Middle frontal gyrus (tissue), 1 donor: ENCODE measurements around the gene ZFYVE21.
"Not testable (repeated sequence)": the region's sequence is repeated elsewhere in the genome, so short reads cannot be mapped to it uniquely, and the experiment has no call there.

Experiments used
- DNase-seq: peaks from one replicate; pipeline ENCODE4 v3.0.0-alpha.2; 2015; ENCODE audit warnings: low spot score; ENCODE audit errors: extremely low spot score

The ZFYVE21 gene

GRCh38 chr14:103715052-103716000 lies at the start of gene ZFYVE21, which contains the start of gene XRCC3:
Gene ZFYVE21 (plus strand): TSS chr14:103715810. CDS start chr14:103715842, 32 bp downstream.
Gene XRCC3 (minus strand): TSS chr14:103715451. CDS start chr14:103711087, 4,364 bp downstream.
- DNase-seq, result peak; percentile 97

- DNase-seq, result no peak
Observed at GRCh38 chr14:103667671-103668070, 47.9 kb upstream of the ZFYVE21 start.

- no peak for DNase-seq
Observed at GRCh38 chr14:103668117-103668516, 47.5 kb upstream of the ZFYVE21 start.

DNA sequence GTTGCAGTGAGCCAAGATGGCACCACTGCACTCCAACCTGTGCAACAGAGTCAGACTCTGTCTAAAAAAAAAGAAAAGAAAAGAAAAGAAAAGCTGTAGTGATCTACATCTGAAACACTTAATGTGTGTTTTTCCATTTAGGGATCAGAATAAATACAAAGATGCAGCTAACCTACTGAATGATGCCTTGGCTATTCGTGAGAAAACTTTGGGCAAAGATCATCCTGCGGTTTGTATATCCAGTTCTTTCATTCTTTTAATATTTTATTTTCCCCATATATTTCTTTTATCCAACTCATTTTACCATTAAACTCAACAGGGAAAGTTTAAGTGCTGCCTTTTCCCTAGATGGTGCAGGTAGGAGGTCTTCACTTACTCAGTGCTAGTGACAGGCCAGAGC lies 46.2 kb upstream of the ZFYVE21 start:
- DNase-seq, result no peak

- DNase-seq, result no peak
Observed at GRCh38 chr14:103671911-103672310, 43.7 kb upstream of the ZFYVE21 start.

DNA sequence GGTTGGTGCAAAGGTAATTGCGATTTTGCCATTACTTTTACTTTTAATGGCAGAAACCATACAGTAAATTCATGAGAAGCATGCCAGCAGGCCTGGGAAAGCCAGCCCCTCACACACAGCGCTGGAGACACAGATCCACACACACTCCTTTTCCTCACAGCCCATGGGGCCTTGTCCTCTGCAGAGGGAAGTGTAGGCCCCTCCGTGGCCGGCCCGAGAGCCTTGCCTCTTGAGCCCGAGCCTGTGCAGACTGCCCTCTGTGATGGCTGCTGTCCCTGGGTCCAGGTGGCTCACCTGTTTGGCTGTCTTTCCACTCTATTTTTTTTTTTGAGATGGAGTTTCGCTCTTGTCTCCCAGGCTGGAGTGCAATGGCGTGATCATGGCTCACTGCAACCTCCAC lies 39.7 kb upstream of the ZFYVE21 start:
- DNase-seq, result no peak

DNA sequence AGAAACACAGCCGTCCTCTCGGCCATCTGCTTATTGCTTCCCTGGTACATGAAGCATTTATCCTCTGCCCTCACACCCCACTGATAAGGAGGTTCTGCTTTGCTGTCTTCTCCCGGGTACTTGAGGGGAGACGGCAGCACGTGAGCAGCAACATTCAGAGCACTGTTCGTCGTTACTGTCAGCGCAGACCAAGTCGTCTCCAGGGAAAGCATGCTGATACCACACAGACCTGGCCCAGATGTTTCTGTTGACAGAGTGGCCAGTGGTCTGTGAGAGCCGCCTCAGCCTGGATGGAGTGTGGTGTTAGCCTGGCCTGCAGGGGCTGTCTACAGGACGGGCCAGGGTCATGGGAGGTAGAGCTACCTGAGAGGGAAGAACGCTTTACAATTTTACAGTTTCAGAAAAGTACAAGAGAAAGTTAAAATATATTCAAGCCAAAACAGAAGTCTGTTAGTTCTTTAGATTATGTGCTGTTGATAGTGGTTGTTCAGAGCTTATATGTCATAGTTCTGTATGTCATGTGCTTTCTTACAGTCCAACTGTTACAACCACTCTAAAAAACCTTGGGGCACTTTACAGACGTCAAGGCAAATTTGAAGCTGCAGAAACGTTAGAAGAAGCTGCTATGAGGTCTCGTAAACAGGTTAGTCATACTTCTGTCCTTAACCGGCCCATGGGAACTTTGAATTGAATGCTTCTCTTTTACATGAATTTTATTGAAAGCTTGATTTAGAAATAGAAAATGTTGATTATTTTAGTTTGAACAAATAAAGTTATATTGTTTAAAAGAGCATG lies 38.5 kb upstream of the ZFYVE21 start:
- DNase-seq, result no peak

GRCh38 chr14:103679351-103679750 lies 36.3 kb upstream of the ZFYVE21 start:
- no peak for DNase-seq

DNA sequence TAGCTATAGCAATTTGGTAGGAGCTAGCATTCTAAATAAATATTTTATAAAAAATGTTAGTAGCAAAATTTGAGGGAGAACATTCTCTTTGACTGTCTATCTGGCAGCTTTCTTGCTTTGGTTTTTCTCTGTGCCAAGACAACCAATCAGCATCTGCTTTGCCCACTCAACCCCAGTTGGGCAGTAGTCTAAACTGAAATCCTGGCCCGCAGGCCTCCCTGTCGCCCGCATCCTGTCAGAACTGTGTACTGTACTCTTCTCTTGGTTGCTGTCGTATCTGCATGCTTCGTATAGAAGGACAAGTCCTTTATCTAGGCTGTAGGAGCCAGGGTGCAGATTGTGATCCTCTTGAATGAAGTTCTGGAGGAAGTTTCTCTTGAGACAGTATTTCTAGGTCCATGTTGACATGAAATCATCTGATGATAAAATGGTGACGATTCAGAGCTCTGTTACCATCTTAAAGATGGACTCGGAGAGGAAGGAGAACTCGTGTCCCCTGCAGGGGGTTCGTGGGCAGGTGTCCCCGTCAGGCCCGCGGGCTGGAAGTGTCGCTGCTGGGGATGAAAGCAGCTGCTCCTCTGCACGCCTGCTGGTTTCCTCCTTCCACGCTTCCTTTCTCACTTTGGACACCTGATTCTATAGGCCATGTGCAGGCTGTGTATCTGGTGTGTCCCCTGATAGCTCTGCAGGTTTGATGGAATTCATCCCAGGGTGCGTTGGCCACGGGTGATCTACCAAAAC lies 34.9 kb upstream of the ZFYVE21 start:
- no peak for DNase-seq

- no peak for DNase-seq
Observed at GRCh38 chr14:103683139-103683538, 32.5 kb upstream of the ZFYVE21 start.

GRCh38 chr14:103684471-103684870 lies 31.1 kb upstream of the ZFYVE21 start:
- no peak for DNase-seq

DNA sequence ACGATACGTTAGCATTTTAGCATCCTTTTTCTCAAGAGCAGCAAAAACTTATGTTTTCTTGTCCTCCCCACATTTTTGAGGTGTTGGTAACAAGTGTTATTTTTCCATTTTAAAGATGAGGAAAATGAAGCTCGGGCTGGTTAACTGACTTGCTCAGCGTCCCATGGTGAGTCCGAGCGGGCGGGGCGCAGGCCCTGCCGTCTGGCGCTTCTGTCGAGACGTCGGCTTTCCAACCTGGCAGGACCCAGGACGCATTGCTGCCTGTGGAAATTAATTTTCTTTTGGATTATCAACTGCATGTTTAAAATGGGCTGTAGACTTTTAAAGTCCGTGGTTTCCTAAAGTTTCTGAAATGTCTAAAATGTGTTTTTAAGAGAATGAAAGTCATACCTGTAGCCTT lies 30.7 kb upstream of the ZFYVE21 start:
- no peak for DNase-seq

- no peak for DNase-seq
Observed at GRCh38 chr14:103685276-103686211, 30.1 kb upstream of the ZFYVE21 start.

DNA sequence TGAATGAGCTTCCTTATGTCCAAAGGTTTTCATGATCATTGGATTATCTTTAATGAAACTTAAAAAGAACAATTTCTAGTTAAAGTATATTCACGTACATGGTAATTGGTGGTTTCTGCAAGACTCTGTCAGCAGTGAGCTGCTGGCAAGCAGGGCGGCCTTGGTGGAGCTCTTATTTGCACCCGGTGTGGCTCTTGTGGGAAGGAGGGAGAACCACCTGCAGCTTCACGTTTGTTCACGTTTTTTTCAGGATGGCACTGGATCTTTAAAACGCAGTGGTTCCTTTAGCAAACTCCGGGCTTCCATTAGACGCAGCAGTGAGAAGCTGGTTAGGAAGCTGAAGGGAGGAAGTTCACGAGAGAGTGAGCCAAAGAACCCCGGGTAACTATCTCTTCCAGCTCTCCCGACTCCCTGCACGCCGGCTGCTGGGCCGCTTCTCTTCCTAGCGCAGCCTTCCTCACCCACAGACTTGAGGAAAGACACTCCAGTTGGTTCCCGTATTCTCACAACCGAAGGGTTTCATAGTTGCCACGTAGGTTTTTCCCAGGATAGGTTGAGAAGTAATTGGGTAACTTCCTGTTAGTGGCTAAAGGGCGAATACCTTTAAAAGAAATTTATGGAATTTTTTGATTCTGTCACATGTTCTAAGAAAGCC lies 28.7 kb upstream of the ZFYVE21 start:
- no peak for DNase-seq

GRCh38 chr14:103687712-103688111 lies 27.9 kb upstream of the ZFYVE21 start:
- DNase-seq, result no peak

DNA sequence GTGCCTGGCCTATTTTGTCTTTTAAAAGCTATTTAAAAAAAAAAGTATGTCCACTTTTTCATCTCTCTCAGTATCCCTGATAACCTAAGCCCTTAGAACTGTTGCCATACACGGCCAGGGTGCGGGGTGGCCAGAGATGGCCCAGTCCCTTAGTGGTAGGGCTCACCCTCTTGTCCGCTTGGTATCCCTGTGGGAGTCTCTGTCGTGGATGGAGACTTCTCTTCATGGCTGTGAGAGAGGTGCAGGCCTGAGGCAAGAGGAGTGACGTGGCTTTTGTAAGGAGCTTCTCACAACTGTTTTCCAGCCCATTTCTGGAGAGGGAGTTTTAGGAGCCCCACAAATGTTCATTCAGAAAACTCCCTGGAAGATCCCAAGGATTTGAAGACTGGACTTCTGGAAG lies 27.2 kb upstream of the ZFYVE21 start:
- no peak for DNase-seq

DNA sequence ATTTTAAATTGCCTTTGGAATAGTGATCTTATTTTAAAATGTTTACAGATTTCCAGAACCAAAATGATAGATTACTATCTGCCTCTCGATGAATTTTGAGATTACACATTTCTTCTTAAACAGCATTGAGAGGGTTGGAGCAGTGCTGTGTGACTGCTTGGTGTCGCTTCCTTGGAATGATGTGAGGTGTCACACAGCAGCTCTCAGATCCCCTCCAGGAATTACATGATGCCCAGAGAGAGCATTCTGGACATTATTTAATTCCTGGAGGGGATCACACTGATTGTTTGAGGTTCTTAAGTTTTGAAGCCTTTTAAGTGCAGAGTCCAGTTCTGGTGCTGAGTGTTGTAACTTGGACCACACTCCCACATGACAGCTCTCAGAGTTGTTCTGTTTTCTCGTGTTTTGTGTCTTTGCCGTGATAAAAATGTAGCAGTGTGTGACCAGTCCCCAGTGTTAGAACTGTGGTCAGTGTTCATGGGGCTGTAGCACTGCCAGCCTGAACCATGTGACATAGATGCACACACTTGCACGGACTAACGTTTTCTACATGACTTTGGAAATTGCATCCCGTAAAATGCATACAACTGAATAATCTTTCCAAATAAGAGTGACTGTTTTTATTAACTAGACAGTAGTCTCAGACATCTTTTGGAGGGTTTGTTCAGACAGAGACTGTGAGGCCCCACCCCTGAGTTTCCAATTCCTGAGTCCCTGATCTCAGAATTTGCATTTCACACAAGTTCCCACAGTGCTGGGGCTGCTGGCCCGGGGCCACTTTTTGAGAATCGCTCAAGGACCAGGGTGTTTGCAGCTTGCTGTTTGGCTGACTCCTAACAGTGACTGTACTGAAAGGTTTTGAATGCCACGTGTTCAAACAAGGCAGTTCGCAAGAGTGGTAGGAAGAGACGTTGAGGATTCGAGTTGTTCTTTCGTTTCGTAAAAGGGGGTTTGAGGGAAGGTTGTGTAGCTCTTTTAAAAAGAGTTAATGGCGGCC lies 26.4 kb upstream of the ZFYVE21 start:
- no peak for DNase-seq

DNA sequence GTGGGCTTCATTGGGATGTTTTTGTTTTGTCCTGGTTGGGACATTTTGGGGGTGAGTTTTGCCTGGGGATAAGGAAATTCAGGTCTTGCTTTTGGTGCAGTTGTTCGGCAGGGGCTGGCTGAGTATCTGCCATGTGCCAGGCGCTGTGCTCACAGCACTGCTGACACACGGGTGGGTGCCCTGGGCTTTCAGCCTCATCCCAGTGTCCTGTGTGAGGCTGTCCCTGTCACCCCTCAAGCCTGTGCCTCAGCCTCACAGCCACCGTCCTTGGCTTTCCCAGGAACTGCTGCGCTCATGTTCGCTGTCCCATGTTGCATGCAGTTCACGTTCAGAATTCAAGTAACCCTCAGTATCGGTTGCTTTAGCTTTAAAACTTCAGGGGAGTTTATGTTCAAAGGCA lies 25.3 kb upstream of the ZFYVE21 start:
- DNase-seq, result no peak

- DNase-seq, result not testable (repeated sequence)
Observed at GRCh38 chr14:103691655-103692054, 24.0 kb upstream of the ZFYVE21 start.
